Panc1 (cell line): ENCODE measurements around the gene AKT3. TPM values are rescaled to one million over a fixed set of nuclear protein-coding genes. Genes with fewer than 3 reads are reported as not detected.

Source experiments
- ATAC-seq: fragments of 200-7000 bp; cut with Tn5 transposase; 2 replicates; pipeline ENCODE4 v1.9.1; 2020; ENCODE audit warnings: mild to moderate bottlenecking, moderate library complexity
- BruUV-seq: library from RNA; stranded (reverse); fragments of 400-500 nt; replicated peaks from 2 replicates; lab custom pipeline; 2021; lab: Mats Ljungman, UMichigan
- CTCF ChIA-PET: fragments of 300-600 bp; sonication (Branson Sonifier 250); formaldehyde crosslinking; loops from one replicate; lab custom pipeline; 2022; ENCODE audit warnings: antibody characterized with exemption; lab: Charles Lee
- POLR2A ChIA-PET: fragments of 300-600 bp; sonication (Branson Sonifier 250); formaldehyde crosslinking; loops from one replicate; lab custom pipeline; 2022; ENCODE audit warnings: antibody characterized with exemption; lab: Charles Lee
- DNase-seq: peaks from one replicate; pipeline ENCODE4 v3.0.0-alpha.2; 2010; ENCODE audit warnings: low read depth, low spot score
- H3K27ac ChIP-seq: 2 replicates; pipeline ENCODE4 v1.5.1; 2011; ENCODE audit warnings: mild to moderate bottlenecking, low read length, inconsistent platforms
- H3K27me3 ChIP-seq: fragments of 200-500 bp; sonication (Bioruptor generic); 2 replicates; pipeline ENCODE4 v1.6.0; 2014; ENCODE audit warnings: low read length, inconsistent platforms; ENCODE audit not compliant: control insufficient read depth, insufficient read depth
- H3K36me3 ChIP-seq: fragments of 200-500 bp; sonication (Bioruptor generic); 2 replicates; pipeline ENCODE4 v1.5.1; 2014; ENCODE audit warnings: inconsistent platforms, mild to moderate bottlenecking, low read length, moderate library complexity; ENCODE audit not compliant: control insufficient read depth, insufficient read depth
- H3K4me1 ChIP-seq: 2 replicates; pipeline ENCODE4 v1.5.1; 2011; ENCODE audit warnings: inconsistent platforms, mild to moderate bottlenecking, low read length, moderate library complexity; ENCODE audit not compliant: control insufficient read depth, insufficient read depth
- H3K4me3 ChIP-seq, 2 experiments: 2 replicates each; pipeline ENCODE4 v1.5.1; 2011 to 2012; ENCODE audit warnings: low read depth in 2 of 2, low read length in 2 of 2, mild to moderate bottlenecking in 2 of 2, inconsistent platforms in 1 of 2, moderate library complexity in 1 of 2
- H3K9me3 ChIP-seq: fragments of 200-500 bp; sonication (Bioruptor generic); 2 replicates; pipeline ENCODE4 v1.5.1; 2014; ENCODE audit warnings: low read depth, mild to moderate bottlenecking, inconsistent platforms, low read length, moderate library complexity; ENCODE audit not compliant: control insufficient read depth, insufficient read depth
- CTCF ChIP-seq: fragments of 450-650 bp; IDR thresholded peaks from 2 replicates; pipeline ENCODE4 v1.5.1; 2017; ENCODE audit warnings: mild to moderate bottlenecking
- POLR2AphosphoS5 ChIP-seq: IDR thresholded peaks from 2 replicates; pipeline ENCODE4 v1.6.1; 2012; ENCODE audit warnings: mild to moderate bottlenecking, low read depth, low read length, moderate library complexity
- REST ChIP-seq, 2 experiments: IDR thresholded peaks; 2 replicates each; pipeline ENCODE4 v1.6.1; 2011 to 2012; ENCODE audit warnings: low read depth in 2 of 2, control low read depth in 1 of 2, low read length in 1 of 2, mild to moderate bottlenecking in 1 of 2, moderate library complexity in 1 of 2; ENCODE audit not compliant: insufficient read depth in 1 of 2
- SIN3A ChIP-seq: IDR thresholded peaks from 2 replicates; pipeline ENCODE4 v1.6.1; 2012; ENCODE audit warnings: low read depth, mild to moderate bottlenecking, low read length, moderate library complexity, borderline replicate concordance; ENCODE audit not compliant: insufficient read depth
- TCF7L2 ChIP-seq: IDR thresholded peaks from 2 replicates; pipeline ENCODE4 v1.6.1; 2011; ENCODE audit warnings: mild to moderate bottlenecking, low read depth, low read length, inconsistent platforms
- in situ Hi-C: cut with HindIII; loops from 2 replicates; pipeline ENCODE4 v1.10.0; 2016; ENCODE audit warnings: low sequenced_read_pairs, low pct_unique_long_range_greater_than_20kb
- intact Hi-C: fragments of 100-400 bp; cut with micrococcal nuclease; formaldehyde crosslinking; loops from one replicate; pipeline ENCODE4 v1.10.0; 2022; ENCODE audit not compliant: unreplicated experiment
- total RNA-seq: library from RNA; stranded (reverse); gene quantifications from one replicate; pipeline ENCODE4 v1.2.1, GENCODE V29; 2021; ENCODE audit not compliant: unreplicated experiment

AKT3 gene
- total RNA-seq, 1 experiment from 2014 or later: 11.0 TPM

GRCh38 chr1:243846761-243847160, 3.3 kb downstream of the AKT3 start:
- POLR2A ChIA-PET: no interaction called here
- CTCF ChIA-PET: no interaction called here

GRCh38 chr1:243845888-243846287, 4.2 kb downstream of the AKT3 start:
- ATAC-seq (no peak), DNase-seq (no peak)
- in situ Hi-C loops (no loop called here), intact Hi-C loops (no loop called here)
- Histone ChIP-seq H3K36me3 (no peaks in the 10 kb centered on the region; the same call in 1 of the 2 replicates), H3K4me1 (no peaks in the 10 kb centered on the region), H3K9me3 (no peaks in the 10 kb centered on the region), H3K4me3 (no peak overlapping the region), H3K27ac (no peak overlapping the region), H3K27me3 (peaks cover 8% of the 10 kb centered on the region)
- ChIA-PET POLR2A (interaction anchor here (0.6 kb wide), 1 partner anchor 171 kb away, joined by 11 read pairs; no protein-coding TSS in a partner anchor), CTCF (no interaction called here)
- BruUV-seq: no TSS peak
- no peak for TF ChIP-seq POLR2AphosphoS5
- no peak for TF ChIP-seq REST (IDR thresholded peaks at IDR 0.05; ENCODE audit: insufficient read depth in 1 of 2, low read depth in 2 of 2, low read length in 1 of 2)
- TF ChIP-seq SIN3A: no peak

More at GRCh38 chr1:243846761-243847160, 3.3 kb downstream of the AKT3 start:
- DNase-seq: no peak
- TF ChIP-seq REST (IDR thresholded peaks at IDR 0.05; ENCODE audit: insufficient read depth in 1 of 2, low read depth in 2 of 2, low read length in 1 of 2) (no peak), POLR2AphosphoS5 (no peak), SIN3A (no peak), TCF7L2 (no peak), CTCF (no peak)
- Histone ChIP-seq H3K36me3 (no peaks in the 10 kb centered on the region; the same call in 1 of the 2 replicates), H3K9me3 (no peaks in the 10 kb centered on the region), H3K4me3 (no peak overlapping the region), H3K27ac (no peak overlapping the region), H3K27me3 (peaks cover 13% of the 10 kb centered on the region), H3K4me1 (peaks cover 5% of the 10 kb centered on the region)
- ATAC-seq: no peak
- in situ Hi-C loops (no loop called here), intact Hi-C loops (no loop called here)
- BruUV-seq: no TSS peak
